ENCODE data around the gene CCT6B. TPM values are rescaled to one million over a fixed set of nuclear protein-coding genes. Genes with fewer than 3 reads are reported as not detected.

Gene CCT6B
- polyA plus RNA-seq, 2 of the 4 experiments (the other 2 are of a cell fraction), result 0.77 to 3.1 TPM

GRCh38 chr17:34988644-34989043 is 27.4 kb upstream of the CCT6B start (continued):
- TF ChIP-seq REST (IDR thresholded peaks at IDR 0.05) (no peak), SMC3 (IDR thresholded peaks at IDR 0.05) (no peak), FOXS1 (CRISPR knock-in tag; IDR thresholded peaks at IDR 0.05) (no peak), HOXB5 (CRISPR knock-in tag; IDR thresholded peaks at IDR 0.05) (no peak), JUN (IDR thresholded peaks at IDR 0.05) (no peak)

- 89% methylated on average over 2 of the region's 2 CpGs for WGBS (ENCODE audit: missing lambda C conversion rate)
- Histone ChIP-seq H3K4me2 (no peak overlapping the region), H3K4me3 (no peak overlapping the region), H3K9me3 (no peaks in the 10 kb centered on the region), H3K27ac (no peak overlapping the region), H3K4me1 (peaks cover under 1% of the 10 kb centered on the region; the same call in 1 of the 3 replicates)
- no peak for DNase-seq (ENCODE audit: low read depth in 1 of 2, low spot score in 1 of 2)
- TF ChIP-seq RNF2 (IDR thresholded peaks at IDR 0.05; ENCODE audit: borderline replicate concordance, low read depth) (no peak), POLR2AphosphoS2 (conservative IDR thresholded peaks at IDR 0.05; ENCODE audit: low read length) (no peak), ELK1 (IDR thresholded peaks at IDR 0.05; ENCODE audit: low read depth, low read length) (no peak), JUNB (IDR thresholded peaks at IDR 0.05) (no peak), POLR2A (IDR thresholded peaks at IDR 0.05; ENCODE audit: low read length) (no peak), NFE2L2 (conservative IDR thresholded peaks at IDR 0.05; ENCODE audit: low read length) (no peak), USF2 (IDR thresholded peaks at IDR 0.05) (no peak), NPAS2 (CRISPR knock-in tag; IDR thresholded peaks at IDR 0.05; ENCODE audit: borderline replicate concordance) (no peak), TP53 (CRISPR knock-in tag; IDR thresholded peaks at IDR 0.05) (no peak), SMC3 (IDR thresholded peaks at IDR 0.05) (no peak), ATOH8 (CRISPR knock-in tag; IDR thresholded peaks at IDR 0.05; ENCODE audit: low read depth) (no peak), HEYL (CRISPR knock-in tag; IDR thresholded peaks at IDR 0.05) (no peak), E2F6 (IDR thresholded peaks at IDR 0.05; ENCODE audit: borderline replicate concordance, low read depth) (no peak), KDM1A (IDR thresholded peaks at IDR 0.05; ENCODE audit: low read depth) (no peak), HMGXB4 (CRISPR knock-in tag; IDR thresholded peaks at IDR 0.05; ENCODE audit: borderline replicate concordance) (no peak), RFX5 (IDR thresholded peaks at IDR 0.05) (no peak), FOSB (CRISPR knock-in tag; IDR thresholded peaks at IDR 0.05) (no peak), FOXS1 (CRISPR knock-in tag; IDR thresholded peaks at IDR 0.05) (no peak)
- FAIRE-seq, result no peak
- ATAC-seq, result no peak
- CTCF ChIA-PET, result interaction anchor here (3.7 to 7.5 kb wide), 3 partner anchors 11 to 132 kb away, joined by 16 to 51 read pairs (median 43); partner anchors contain the start of gene RAD51D
- POLR2A ChIA-PET, result no interaction called here
Measured at GRCh38 chr17:34987232-34987631, 26.0 kb upstream of the CCT6B start.

All from A549 (cell line).